GM12872 (cell line): ENCODE results near the gene PERP.

ENCODE experiments used
- TF ChIP-seq, protein P1 (sequence below): IDR thresholded peaks from 3 replicates; pipeline ENCODE4 v1.5.1; 2011; ENCODE audit warnings: low read depth, mild to moderate bottlenecking, low read length, moderate library complexity; ENCODE audit not compliant: insufficient read depth

Gene PERP

DNA sequence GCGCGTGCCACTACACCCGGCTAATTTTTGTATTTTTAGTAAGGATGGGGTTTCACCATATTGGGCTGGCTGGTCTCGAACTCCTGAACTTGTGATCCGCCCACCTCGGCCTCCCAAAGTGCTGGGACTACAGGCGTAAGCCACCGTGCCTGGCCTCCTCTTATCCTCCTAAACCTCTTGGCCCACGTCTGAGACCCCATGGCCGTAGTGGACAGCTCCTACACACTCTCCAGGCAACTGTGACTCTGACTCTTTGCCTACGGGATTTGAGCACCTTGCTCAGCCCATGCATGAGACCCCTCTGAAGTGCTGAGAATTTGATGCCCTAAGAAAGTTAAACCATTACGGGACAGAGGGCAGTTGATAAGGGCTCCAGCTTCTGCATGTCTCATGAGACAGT lies 25.0 kb downstream of the PERP start:
- TF ChIP-seq, protein P1, sequence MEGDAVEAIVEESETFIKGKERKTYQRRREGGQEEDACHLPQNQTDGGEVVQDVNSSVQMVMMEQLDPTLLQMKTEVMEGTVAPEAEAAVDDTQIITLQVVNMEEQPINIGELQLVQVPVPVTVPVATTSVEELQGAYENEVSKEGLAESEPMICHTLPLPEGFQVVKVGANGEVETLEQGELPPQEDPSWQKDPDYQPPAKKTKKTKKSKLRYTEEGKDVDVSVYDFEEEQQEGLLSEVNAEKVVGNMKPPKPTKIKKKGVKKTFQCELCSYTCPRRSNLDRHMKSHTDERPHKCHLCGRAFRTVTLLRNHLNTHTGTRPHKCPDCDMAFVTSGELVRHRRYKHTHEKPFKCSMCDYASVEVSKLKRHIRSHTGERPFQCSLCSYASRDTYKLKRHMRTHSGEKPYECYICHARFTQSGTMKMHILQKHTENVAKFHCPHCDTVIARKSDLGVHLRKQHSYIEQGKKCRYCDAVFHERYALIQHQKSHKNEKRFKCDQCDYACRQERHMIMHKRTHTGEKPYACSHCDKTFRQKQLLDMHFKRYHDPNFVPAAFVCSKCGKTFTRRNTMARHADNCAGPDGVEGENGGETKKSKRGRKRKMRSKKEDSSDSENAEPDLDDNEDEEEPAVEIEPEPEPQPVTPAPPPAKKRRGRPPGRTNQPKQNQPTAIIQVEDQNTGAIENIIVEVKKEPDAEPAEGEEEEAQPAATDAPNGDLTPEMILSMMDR: no peak

DNA sequence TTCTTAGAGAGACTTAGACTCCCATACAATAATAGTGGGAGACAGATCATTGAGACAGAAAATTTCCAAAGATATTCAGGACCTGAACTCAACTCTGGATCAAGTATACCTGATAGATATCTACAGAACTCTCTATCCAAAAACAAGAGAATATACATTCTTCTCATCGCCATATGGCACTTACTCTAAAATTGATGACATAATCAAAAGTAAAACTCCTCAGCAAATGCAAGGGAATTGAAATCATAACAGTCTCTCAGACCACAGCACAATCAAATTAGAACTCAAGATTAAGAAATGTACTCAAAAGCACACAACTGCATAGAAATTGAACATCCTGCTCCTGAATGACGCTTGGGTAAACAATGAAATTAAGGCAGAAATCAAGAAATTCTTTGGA lies 28.7 kb downstream of the PERP start:
- TF ChIP-seq, protein P1: no peak

DNA sequence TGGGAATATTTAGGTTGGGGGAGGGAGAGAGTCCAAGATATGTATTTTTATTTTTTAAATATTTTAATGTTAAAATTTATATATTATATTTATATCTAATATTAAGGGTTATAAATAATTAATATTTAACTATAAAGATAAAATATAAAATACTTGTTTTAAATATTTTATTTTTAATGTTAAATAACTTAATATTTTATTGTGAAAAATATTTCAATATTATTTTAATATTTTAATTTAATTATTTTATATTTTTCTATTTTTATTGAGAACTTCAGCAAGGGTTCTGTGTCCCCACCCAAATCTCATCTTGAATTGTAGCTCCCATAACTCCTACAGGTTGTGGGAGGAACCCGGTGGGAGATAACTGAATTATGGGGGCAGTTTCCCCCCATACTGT lies 34.0 kb downstream of the PERP start:
- TF ChIP-seq, protein P1: no peak

- TF ChIP-seq, protein P1: no peak
Measured at GRCh38 chr6:138063726-138064125, 43.5 kb downstream of the PERP start.

- TF ChIP-seq, protein P1: no peak
Measured at GRCh38 chr6:138054982-138055381, 52.2 kb downstream of the PERP start.

DNA sequence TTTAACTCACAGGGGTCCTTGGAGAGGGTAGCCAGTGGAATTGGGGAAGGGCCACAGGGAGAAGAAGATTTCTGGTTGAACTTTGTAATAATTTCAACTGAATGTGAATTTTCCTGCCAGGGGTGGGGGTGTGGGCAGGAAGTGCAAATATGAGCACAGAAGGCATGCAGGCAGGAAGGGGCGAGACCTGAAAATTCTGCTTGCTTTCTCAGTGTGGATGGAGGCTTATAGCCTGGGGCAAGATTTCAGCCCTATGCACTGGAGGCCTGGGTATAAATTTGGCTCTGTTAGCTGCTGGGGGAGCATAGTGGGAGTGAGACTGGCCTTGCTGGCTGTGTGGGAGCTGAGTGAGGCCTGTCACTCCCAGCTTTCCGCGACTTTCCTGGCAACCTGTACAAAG lies 54.4 kb downstream of the PERP start:
- TF ChIP-seq, protein P1: no peak

DNA sequence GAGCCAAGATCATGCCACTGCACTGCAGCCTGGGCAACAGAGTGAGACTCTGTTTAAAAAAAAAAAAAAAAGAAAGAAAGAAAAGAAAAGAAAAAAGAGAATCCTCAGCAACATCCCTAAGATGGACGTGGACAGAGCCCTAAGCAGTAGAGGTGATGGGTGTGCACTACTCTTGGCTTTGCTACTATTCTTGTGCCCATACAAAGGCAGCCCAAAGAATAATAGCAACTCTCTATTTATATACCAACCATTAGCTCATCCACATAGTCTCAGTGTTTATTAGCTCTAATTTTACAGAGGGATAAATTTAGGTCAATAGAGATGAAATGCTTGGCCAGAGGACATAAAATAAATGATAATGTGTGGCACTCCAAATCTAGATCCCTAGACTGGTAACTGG lies 62.2 kb downstream of the PERP start:
- TF ChIP-seq, protein P1: no peak

- TF ChIP-seq, protein P1: no peak
Measured at GRCh38 chr6:138044458-138044857, 62.8 kb downstream of the PERP start.
